Ovary (tissue), 3 donors: ENCODE measurements around the gene ADRA2A.

Experiments used
- EP300 ChIP-seq: sonication (generic); formaldehyde crosslinking; IDR thresholded peaks from one replicate; pipeline ENCODE4 v1.6.1; 2017; ENCODE audit warnings: antibody characterized with exemption
- POLR2A ChIP-seq: fragments of 450-650 bp; IDR thresholded peaks from one replicate; pipeline ENCODE4 v1.6.1; 2017; ENCODE audit warnings: antibody characterized with exemption, mild to moderate bottlenecking, moderate library complexity
- TF ChIP-seq, protein P1 (sequence below), 3 donors: fragments of 450-650 bp in 2 of 3; fragments of 200-600 bp in 1 of 3; IDR thresholded peaks; one replicate each; pipeline versions ENCODE4 v1.5.1 to v1.8.0; 2016 to 2022; ENCODE audit warnings: antibody characterized with exemption in 3 of 3, mild to moderate bottlenecking in 1 of 3
- donor health status: DM: no; HTN: no; CAD: no.

DNA sequence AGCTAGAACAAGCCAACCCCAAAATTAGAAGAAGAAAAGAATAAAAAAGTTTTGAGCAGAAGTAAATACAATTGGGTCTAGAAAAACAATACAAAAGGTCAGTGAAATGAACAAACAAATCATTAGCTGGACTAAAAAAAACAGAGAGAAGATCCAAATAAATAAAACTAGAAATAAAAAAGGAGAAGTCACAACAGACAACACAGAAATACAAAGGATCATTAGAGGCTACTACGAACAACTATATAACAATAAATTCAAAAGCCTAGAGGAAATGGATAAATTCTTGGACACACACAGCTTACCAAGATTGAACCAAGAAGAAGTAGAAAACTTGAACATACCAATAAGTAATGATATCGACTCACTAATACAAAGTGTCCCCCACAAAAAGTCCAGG lies 13.4 kb upstream of the ADRA2A start:
- TF ChIP-seq POLR2A (no peak), EP300 (no peak)
- TF ChIP-seq, protein P1, sequence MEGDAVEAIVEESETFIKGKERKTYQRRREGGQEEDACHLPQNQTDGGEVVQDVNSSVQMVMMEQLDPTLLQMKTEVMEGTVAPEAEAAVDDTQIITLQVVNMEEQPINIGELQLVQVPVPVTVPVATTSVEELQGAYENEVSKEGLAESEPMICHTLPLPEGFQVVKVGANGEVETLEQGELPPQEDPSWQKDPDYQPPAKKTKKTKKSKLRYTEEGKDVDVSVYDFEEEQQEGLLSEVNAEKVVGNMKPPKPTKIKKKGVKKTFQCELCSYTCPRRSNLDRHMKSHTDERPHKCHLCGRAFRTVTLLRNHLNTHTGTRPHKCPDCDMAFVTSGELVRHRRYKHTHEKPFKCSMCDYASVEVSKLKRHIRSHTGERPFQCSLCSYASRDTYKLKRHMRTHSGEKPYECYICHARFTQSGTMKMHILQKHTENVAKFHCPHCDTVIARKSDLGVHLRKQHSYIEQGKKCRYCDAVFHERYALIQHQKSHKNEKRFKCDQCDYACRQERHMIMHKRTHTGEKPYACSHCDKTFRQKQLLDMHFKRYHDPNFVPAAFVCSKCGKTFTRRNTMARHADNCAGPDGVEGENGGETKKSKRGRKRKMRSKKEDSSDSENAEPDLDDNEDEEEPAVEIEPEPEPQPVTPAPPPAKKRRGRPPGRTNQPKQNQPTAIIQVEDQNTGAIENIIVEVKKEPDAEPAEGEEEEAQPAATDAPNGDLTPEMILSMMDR (IDR thresholded peaks at IDR 0.05): no peak
